Glomerular visceral epithelial cell (primary cell): Measurements from ENCODE around the gene DARS1.
A peak's percentile ranks its signal among the peaks of the same experiment; 100 is the strongest.
"Not testable (repeated sequence)": the region's sequence is repeated elsewhere in the genome, so short reads cannot be mapped to it uniquely, and the experiment has no call there.

Experiments used
- DNase-seq: peaks from one replicate; pipeline ENCODE4 v3.0.0-alpha.2; 2016; ENCODE audit errors: extremely low spot score

Gene DARS1

GRCh38 chr2:135885709-135886108 is 99.7 kb downstream of the DARS1 start:
- no peak for DNase-seq

- DNase-seq: no peak
Measured at GRCh38 chr2:135882415-135882814, 103.0 kb downstream of the DARS1 start.

GRCh38 chr2:135876770-135877169 is 108.7 kb downstream of the DARS1 start:
- DNase-seq: not testable (repeated sequence)

- DNase-seq: peak; percentile 100
Measured at GRCh38 chr2:135876066-135876711, 109.2 kb downstream of the DARS1 start, which contains the start of gene MCM6. Gene MCM6, minus strand, starts transcription at chr2:135876443. Its CDS starts 78 bp downstream, at chr2:135876365.

- peak; percentile 64 for DNase-seq
Measured at GRCh38 chr2:135875491-135876065, 109.8 kb downstream of the DARS1 start.

GRCh38 chr2:135874777-135875365 is 110.6 kb downstream of the DARS1 start:
- no peak for DNase-seq

GRCh38 chr2:135870571-135870970 is 114.9 kb downstream of the DARS1 start:
- no peak for DNase-seq

GRCh38 chr2:135863233-135863632 is 122.2 kb downstream of the DARS1 start:
- DNase-seq: no peak

GRCh38 chr2:135862718-135863117 is 122.7 kb downstream of the DARS1 start:
- DNase-seq: no peak
